BLaER1 (cell line): ENCODE results near the gene MYMK.

Experiments
- H3K27ac ChIP-seq: shearing (Covaris generic); formaldehyde crosslinking; 2 replicates; pipeline ENCODE4 v1.8.1; 2022
- H3K27me3 ChIP-seq: shearing (Covaris generic); formaldehyde crosslinking; 2 replicates; pipeline ENCODE4 v1.8.1; 2022
- H3K36me3 ChIP-seq: shearing (Covaris generic); formaldehyde crosslinking; 2 replicates; pipeline ENCODE4 v1.8.1; 2022
- H3K4me1 ChIP-seq: shearing (Covaris generic); formaldehyde crosslinking; 2 replicates; pipeline ENCODE4 v1.8.1; 2022
- H3K4me2 ChIP-seq: shearing (Covaris generic); formaldehyde crosslinking; 2 replicates; pipeline ENCODE4 v1.8.1; 2022
- H3K4me3 ChIP-seq: shearing (Covaris generic); formaldehyde crosslinking; 2 replicates; pipeline ENCODE4 v1.8.1; 2022
- H3K9ac ChIP-seq: shearing (Covaris generic); formaldehyde crosslinking; 2 replicates; pipeline ENCODE4 v1.8.1; 2022
- H3K9me3 ChIP-seq: shearing (Covaris generic); formaldehyde crosslinking; 2 replicates; pipeline ENCODE4 v1.8.1; 2022
- H4K20me1 ChIP-seq: shearing (Covaris generic); formaldehyde crosslinking; 2 replicates; pipeline ENCODE4 v1.8.1; 2022
- Cebpa-rat ChIP-seq: shearing (Covaris generic); IDR thresholded peaks from 2 replicates; pipeline ENCODE4 v1.8.1; 2022

The MYMK gene

DNA sequence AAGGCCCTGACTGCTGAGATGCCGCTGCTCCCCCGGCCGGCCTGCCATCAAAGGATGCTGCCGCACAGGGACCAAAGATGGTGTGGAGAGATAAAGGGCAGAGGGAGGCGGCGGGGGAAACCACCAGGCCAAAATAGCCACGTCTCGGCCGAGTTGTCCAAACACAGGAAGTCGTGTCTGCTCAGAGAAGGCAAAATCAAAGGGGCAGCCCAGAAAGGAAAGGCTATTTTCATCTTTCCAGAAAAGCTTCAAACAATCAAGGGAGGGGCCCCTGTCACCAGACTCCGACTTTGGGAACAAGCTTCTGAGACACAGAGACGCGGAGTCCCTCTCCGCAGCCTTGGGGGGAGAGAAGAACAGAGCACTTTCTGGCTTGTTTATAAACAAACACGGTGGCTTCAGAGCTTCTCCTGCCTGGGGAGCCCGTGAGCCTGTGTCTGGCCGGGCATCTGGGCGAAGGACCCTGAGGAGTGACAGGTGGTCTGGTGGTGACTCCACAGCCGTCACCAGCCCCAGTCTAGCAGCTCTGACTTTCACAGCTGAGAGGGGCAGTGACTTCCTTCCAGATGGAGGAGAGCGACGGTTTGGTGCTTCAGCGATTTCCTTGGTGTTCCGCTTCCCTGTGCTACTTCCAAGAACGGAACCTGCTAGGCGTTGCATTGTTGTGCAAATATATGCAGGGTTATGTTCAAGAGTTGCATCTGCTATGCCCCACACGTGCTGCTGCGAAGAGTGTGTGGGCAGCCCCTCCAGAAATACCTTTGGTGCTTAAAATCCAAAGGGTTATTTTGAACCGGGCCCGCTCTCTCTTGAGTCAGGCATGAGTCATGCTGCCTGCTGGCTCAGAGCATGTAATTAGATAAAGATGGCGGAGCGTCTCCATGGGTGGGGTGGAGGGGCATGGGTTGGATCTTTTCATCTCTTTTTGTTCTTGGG lies 33.7 kb upstream of the MYMK start:
- Histone ChIP-seq H3K9ac (peak overlapping the region; percentile 74), H3K36me3 (no peaks in the 10 kb centered on the region), H3K4me3 (peak overlapping the region; percentile 21), H3K27me3 (no peaks in the 10 kb centered on the region), H4K20me1 (no peaks in the 10 kb centered on the region), H3K4me1 (peaks cover 95% of the 10 kb centered on the region), H3K4me2 (peak overlapping the region; percentile 96), H3K27ac (peak overlapping the region; percentile 97), H3K9me3 (no peaks in the 10 kb centered on the region)
- TF ChIP-seq Cebpa-rat: peak; percentile 98

DNA sequence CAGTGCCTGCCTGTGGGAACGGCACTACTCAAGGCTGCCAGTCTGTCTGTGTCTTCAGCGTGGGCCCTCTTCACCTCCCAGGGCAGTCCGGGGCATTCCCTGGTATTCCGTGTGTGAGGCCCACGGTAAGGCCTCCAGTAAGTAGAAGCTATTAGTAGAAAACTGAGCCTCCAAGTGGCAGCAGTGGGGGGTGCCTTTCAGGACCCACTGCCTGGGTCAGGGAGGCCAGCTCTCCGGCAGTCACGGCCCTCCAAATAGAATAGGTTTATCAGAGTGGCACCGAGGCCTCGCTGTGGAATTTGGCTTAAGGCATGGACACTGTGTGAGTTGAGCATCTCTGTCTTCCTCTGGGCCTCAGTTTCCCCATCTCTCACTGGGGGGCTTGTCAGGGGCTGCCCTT lies 32.8 kb upstream of the MYMK start:
- no peaks in the 10 kb centered on the region for H3K36me3 ChIP-seq
- H3K9me3 ChIP-seq: no peaks in the 10 kb centered on the region
- H3K27me3 ChIP-seq: no peaks in the 10 kb centered on the region
- H3K9ac ChIP-seq: peak overlapping the region; percentile 74
- no peaks in the 10 kb centered on the region for H4K20me1 ChIP-seq
- peaks cover 87% of the 10 kb centered on the region for H3K4me1 ChIP-seq
- peak overlapping the region; percentile 96 for H3K4me2 ChIP-seq
- no peak for TF ChIP-seq Cebpa-rat
- peak overlapping the region; percentile 97 for H3K27ac ChIP-seq
- H3K4me3 ChIP-seq: peak overlapping the region; percentile 21

DNA sequence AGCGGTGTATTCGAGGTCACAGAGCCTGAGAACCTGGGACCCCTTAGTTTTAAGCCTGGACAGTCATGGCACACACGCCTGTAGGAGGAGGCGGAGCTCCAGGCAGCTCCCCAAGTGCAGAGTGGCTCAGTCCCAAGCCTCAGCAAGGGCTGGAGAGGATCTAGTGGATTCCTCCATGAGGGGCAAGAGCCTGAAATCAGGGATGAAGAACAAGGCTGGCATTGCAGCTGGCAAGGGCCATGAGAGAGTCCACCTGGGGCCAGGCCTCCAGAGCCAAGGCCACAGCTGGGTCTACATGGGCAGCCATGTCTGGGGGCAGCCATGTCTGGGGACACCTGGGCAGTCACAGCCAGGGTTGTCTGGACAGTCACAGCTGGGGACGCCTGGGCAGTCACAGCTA lies 31.6 kb upstream of the MYMK start:
- Histone ChIP-seq H3K9me3 (no peaks in the 10 kb centered on the region), H3K4me2 (peak overlapping the region; percentile 96), H3K4me1 (peaks cover 77% of the 10 kb centered on the region), H3K36me3 (no peaks in the 10 kb centered on the region), H3K9ac (peak overlapping the region; percentile 74), H3K27ac (peak overlapping the region; percentile 97), H3K27me3 (no peaks in the 10 kb centered on the region), H4K20me1 (no peaks in the 10 kb centered on the region), H3K4me3 (peak overlapping the region; percentile 21; the same call in 1 of the 2 replicates)
- TF ChIP-seq Cebpa-rat: no peak

DNA sequence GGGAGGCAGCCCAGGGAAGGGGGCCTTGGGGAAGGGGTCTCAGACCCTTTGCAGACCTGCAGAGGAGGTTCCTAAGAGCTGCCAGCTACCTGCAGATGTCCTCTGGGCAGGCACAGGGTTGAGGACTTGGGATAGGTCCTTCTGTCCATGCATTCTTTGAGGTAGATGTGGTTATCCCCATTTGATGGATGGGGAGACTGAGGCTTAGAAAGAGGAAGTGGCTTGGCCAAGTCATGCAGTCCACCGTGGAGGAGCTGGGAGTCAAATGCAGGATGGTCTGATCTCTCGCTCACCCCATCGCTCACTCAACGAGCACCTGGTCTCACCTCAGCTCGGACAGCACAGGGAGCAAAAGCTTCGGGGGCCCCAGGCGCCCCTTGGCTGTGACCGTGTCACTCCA lies 30.0 kb upstream of the MYMK start:
- Histone ChIP-seq H3K9me3 (no peaks in the 10 kb centered on the region), H3K27ac (peak overlapping the region; percentile 46), H3K9ac (no peak overlapping the region), H3K4me1 (peaks cover 73% of the 10 kb centered on the region), H3K36me3 (no peaks in the 10 kb centered on the region), H3K4me3 (no peak overlapping the region), H3K4me2 (peak overlapping the region; percentile 96), H3K27me3 (no peaks in the 10 kb centered on the region), H4K20me1 (no peaks in the 10 kb centered on the region)
- TF ChIP-seq Cebpa-rat: no peak

DNA sequence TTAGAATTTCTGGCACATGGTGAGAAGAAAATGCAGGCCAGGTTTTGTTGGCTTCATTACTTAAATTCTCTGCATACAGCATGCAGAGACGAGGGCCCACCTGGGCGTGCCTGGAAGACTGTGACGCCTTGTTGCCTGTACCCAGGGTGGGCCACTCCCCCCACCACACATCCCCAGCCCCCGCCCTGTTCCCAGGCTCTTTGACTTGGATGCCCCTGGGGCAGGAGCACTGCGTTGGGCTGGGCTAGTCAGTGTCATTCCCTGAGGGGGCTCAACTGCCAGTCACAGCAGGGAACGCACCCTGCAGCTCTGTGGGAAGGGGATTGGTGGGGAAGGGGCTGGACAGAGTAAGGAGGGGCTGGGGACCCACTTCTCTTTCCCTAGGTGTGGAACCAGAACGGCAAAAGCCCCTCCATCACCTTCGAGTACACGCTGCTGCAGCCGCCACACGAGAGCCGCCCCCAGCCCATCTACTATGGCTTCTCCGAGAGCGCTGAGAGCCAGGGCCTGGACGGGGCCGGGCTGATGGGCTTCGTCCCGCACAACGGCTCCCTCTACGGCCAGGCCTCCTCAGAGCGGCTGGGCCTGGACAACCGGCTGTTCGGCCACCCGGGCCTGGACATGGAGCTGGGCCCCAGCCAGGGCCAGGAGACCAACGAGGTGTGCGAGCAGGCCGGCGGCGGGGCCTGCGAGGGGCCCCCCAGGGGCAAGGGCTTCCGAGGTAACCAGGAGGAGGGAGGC lies 29.4 kb upstream of the MYMK start:
- no peak overlapping the region for H3K4me3 ChIP-seq
- H3K4me1 ChIP-seq: peaks cover 73% of the 10 kb centered on the region
- H3K9ac ChIP-seq: no peak overlapping the region
- H3K27me3 ChIP-seq: no peaks in the 10 kb centered on the region
- peak overlapping the region; percentile 26 for H3K4me2 ChIP-seq
- no peaks in the 10 kb centered on the region for H3K36me3 ChIP-seq
- no peak for TF ChIP-seq Cebpa-rat
- H3K27ac ChIP-seq: peak overlapping the region; percentile 49
- H4K20me1 ChIP-seq: no peaks in the 10 kb centered on the region
- H3K9me3 ChIP-seq: no peaks in the 10 kb centered on the region

DNA sequence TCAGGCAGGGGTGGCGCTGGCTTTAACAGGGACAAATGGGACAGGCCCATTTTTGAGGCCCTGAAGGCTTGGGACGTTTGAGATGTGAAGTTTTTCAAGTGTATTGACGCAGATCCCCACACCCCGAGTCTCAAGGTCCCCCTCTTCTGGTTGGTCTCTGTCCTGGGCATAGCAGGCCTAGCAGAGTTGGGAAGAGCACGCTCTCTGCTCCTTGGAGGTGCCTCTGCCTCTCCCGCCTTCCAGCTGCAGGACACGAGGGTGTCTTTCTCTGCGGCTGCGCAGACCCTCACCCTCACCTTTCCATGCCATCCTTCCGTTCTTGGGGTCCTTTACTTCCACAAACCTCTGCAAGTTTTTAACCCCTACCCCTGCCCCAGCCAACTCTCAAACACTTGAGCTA lies 28.4 kb upstream of the MYMK start:
- Histone ChIP-seq H3K27me3 (no peaks in the 10 kb centered on the region), H3K9ac (no peak overlapping the region), H4K20me1 (no peaks in the 10 kb centered on the region), H3K9me3 (no peaks in the 10 kb centered on the region), H3K27ac (peak overlapping the region; percentile 48; the same call in 1 of the 2 replicates), H3K36me3 (no peaks in the 10 kb centered on the region), H3K4me1 (peaks cover 73% of the 10 kb centered on the region), H3K4me2 (no peak overlapping the region), H3K4me3 (no peak overlapping the region)
- no peak for TF ChIP-seq Cebpa-rat

DNA sequence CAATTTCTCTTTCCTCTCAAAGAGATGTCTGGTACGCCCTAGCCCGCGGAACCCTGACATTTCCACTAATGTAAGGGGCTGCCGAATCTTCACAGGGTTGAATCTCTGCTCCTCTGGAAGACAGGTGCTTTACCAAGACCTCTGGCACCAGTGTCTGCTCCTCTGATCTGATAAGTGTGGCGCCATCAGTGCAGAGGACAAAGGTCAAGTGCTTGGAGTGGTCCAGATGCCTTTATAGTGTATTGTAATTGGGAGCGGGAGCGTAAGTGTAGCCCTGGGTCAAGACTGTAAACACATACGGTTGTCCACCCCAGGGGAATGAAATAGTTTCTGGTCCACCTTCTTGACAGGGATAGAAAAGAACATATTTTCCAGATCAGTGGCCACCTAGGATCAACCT lies 27.5 kb upstream of the MYMK start:
- H4K20me1 ChIP-seq: no peaks in the 10 kb centered on the region
- H3K4me3 ChIP-seq: no peak overlapping the region
- H3K9ac ChIP-seq: no peak overlapping the region
- peaks cover 67% of the 10 kb centered on the region for H3K4me1 ChIP-seq
- H3K36me3 ChIP-seq: no peaks in the 10 kb centered on the region
- H3K27ac ChIP-seq: no peak overlapping the region
- H3K4me2 ChIP-seq: no peak overlapping the region
- no peak for TF ChIP-seq Cebpa-rat
- no peaks in the 10 kb centered on the region for H3K9me3 ChIP-seq
- H3K27me3 ChIP-seq: no peaks in the 10 kb centered on the region

DNA sequence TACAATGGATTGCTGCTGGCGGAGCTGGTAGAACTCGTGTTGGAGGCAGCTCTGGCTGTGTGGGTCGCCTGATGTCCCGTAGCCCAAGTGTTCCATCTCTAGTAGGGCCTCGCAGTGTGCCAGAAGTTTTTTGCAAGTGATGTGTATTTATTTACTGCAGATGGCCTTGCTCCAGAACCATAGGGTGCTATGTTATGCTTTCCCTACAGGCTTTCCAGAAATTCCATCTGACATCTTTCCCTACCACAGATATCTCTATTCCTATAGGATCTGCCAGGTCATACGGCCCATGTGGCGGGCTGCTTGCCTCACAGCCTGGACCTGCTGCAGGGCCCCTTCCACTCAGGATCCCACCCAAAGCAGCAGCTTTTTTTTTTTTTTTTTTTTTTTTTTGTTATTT lies 26.7 kb upstream of the MYMK start:
- H3K4me2 ChIP-seq: no peak overlapping the region
- H3K27me3 ChIP-seq: no peaks in the 10 kb centered on the region
- H3K27ac ChIP-seq: no peak overlapping the region
- H3K9ac ChIP-seq: no peak overlapping the region
- H3K36me3 ChIP-seq: no peaks in the 10 kb centered on the region
- H3K4me1 ChIP-seq: peaks cover 59% of the 10 kb centered on the region
- no peaks in the 10 kb centered on the region for H3K9me3 ChIP-seq
- no peaks in the 10 kb centered on the region for H4K20me1 ChIP-seq
- TF ChIP-seq Cebpa-rat: no peak
- H3K4me3 ChIP-seq: no peak overlapping the region

DNA sequence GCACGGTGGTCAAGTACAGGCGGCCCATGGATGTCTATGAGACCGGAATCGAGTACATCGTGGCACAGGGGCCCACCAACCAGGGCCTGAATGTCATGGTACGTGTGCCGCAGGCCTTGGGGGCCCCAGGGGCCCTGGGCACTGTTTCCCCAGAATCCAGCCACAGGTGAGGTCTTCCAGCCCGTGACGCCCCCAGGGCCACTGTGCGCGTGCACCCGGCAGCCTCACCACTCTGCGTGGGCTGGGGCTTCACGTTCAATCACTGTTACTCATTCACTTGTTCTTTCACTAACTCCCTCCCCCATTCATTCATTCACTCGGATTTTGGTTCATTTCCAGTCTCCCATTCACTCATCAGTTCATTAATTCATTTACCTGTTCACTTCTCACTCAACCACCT lies 22.4 kb upstream of the MYMK start:
- no peak overlapping the region for H3K4me3 ChIP-seq
- H3K4me1 ChIP-seq: peaks cover 41% of the 10 kb centered on the region
- no peak overlapping the region for H3K4me2 ChIP-seq
- H3K36me3 ChIP-seq: no peaks in the 10 kb centered on the region
- no peaks in the 10 kb centered on the region for H3K9me3 ChIP-seq
- no peak overlapping the region for H3K9ac ChIP-seq
- TF ChIP-seq Cebpa-rat: no peak
- no peaks in the 10 kb centered on the region for H4K20me1 ChIP-seq
- H3K27me3 ChIP-seq: no peaks in the 10 kb centered on the region
- no peak overlapping the region for H3K27ac ChIP-seq

DNA sequence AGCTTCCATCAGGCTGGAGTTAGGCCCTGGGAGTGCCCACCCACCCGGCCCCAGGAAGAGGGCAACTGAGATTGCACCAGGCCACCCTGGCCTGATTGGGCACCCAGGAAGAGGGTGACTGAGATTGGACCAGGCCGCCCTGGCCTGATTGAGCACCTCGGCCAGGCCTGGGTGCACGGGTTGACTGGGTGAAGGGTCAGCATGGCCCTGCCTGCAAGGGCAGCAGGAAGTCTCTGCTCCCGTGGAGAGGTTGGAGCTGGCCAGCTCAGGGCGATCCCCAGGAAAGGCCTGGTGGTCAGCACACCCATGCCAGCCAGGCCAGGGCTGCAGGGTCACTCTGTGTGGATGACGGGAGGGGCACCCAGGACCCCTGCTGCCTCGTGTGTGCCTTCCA lies 21.5 kb upstream of the MYMK start:
- Histone ChIP-seq H3K9me3 (no peaks in the 10 kb centered on the region), H3K27me3 (no peaks in the 10 kb centered on the region), H3K4me2 (no peak overlapping the region), H3K36me3 (no peaks in the 10 kb centered on the region), H3K4me1 (peaks cover 46% of the 10 kb centered on the region), H3K9ac (no peak overlapping the region), H3K27ac (no peak overlapping the region), H4K20me1 (no peaks in the 10 kb centered on the region), H3K4me3 (no peak overlapping the region)
- no peak for TF ChIP-seq Cebpa-rat
